Measurements from ENCODE around the gene NXPH4.

NXPH4 gene

DNA sequence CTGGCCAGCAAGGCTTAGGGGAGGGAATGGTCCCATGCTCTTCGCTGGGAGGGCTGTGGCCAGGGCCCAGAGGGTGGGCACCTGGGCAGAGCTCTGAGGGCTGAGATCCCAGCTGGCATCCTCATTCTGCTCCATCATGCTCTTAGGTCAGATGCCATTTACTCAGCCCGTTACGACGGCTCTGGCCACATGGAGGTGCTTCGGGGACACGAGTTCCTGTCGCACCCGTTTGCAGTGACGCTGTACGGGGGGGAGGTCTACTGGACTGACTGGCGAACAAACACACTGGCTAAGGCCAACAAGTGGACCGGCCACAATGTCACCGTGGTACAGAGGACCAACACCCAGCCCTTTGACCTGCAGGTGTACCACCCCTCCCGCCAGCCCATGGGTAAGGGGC, 38.4 kb upstream of the NXPH4 start:
- no peaks in the 10 kb centered on the region for H3K36me3 Mint-ChIP-seq (ENCODE audit: low read depth)

DNA sequence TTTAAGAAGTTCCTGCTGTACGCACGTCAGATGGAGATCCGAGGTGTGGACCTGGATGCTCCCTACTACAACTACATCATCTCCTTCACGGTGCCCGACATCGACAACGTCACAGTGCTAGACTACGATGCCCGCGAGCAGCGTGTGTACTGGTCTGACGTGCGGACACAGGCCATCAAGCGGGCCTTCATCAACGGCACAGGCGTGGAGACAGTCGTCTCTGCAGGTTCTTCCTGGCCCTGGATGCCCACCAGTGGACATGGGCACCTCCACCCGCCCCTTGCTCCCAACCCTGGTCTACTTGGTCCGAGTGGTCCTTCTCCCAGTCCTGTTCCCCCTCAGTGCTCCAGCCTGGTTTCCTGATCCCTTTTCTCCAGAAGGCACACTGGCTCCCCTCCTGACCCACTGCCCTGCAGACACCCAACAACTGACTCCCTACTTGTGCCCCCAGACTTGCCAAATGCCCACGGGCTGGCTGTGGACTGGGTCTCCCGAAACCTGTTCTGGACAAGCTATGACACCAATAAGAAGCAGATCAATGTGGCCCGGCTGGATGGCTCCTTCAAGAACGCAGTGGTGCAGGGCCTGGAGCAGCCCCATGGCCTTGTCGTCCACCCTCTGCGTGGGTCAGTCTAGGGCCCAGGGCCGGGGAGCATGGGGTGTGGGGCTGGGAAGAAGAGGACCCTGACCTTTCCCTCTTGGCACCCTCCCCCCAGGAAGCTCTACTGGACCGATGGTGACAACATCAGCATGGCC, 37.1 kb upstream of the NXPH4 start:
- DNase-seq, result no peak
- Mint-ChIP-seq H3K4me3 (no peak overlapping the region), H3K27me3 (no peaks in the 10 kb centered on the region), H3K9me3 (no peaks in the 10 kb centered on the region), H3K36me3 (ENCODE audit: low read depth) (no peaks in the 10 kb centered on the region), H3K27ac (no peak overlapping the region), H3K4me1 (ENCODE audit: low read depth) (peaks cover 1% of the 10 kb centered on the region)

More for the DNA sequence above, 38.4 kb upstream of the NXPH4 start:
- Mint-ChIP-seq H3K9me3 (no peaks in the 10 kb centered on the region), H3K27ac (no peak overlapping the region), H3K4me3 (no peak overlapping the region), H3K4me1 (ENCODE audit: low read depth) (peaks cover 1% of the 10 kb centered on the region), H3K27me3 (no peaks in the 10 kb centered on the region)
- no peak for DNase-seq

DNA sequence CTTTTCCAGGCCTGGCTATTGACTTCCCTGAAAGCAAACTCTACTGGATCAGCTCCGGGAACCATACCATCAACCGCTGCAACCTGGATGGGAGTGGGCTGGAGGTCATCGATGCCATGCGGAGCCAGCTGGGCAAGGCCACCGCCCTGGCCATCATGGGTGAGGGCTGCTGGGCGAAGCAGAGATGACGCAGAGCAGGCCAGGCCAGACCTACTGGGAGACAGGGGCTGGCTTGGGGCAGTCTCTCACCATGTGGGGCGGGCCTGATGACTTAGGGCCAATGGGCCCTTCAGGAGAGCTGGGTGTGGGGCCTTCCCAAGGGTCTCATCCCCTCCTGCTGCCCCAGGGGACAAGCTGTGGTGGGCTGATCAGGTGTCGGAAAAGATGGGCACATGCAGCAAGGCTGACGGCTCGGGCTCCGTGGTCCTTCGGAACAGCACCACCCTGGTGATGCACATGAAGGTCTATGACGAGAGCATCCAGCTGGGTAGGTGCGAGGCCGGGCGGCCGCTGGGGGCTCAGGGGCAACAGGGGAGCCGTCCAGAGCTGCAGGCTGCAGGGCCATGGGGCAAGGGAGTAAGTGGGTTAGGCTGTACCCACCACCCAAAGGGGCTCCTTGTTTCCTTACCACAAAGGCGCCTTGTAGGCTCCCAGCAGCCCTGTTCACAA, 36.1 kb upstream of the NXPH4 start:
- Mint-ChIP-seq H3K27ac (no peak overlapping the region), H3K9me3 (no peaks in the 10 kb centered on the region)

DNA sequence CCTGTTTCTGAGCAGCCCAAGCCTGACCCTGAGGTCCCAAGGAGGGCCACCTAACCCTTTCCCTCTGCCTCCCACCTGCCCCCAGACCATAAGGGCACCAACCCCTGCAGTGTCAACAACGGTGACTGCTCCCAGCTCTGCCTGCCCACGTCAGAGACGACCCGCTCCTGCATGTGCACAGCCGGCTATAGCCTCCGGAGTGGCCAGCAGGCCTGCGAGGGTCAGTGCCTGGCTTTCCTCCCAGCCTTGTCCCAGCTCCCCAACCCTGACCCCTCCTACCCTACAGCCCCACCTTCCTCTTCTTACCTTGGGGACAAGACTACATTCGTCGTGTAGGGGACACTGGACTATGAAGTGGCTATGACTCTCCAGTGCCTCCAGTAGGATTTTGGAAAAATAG, 35.5 kb upstream of the NXPH4 start:
- peaks cover 1% of the 10 kb centered on the region for H3K4me1 Mint-ChIP-seq (ENCODE audit: low read depth)
- no peaks in the 10 kb centered on the region for H3K36me3 Mint-ChIP-seq (ENCODE audit: low read depth)

More for the DNA sequence above, 36.1 kb upstream of the NXPH4 start:
- H3K36me3 Mint-ChIP-seq (ENCODE audit: low read depth), result no peaks in the 10 kb centered on the region
- no peak overlapping the region for H3K4me3 Mint-ChIP-seq
- H3K4me1 Mint-ChIP-seq (ENCODE audit: low read depth), result peaks cover 1% of the 10 kb centered on the region
- DNase-seq, result no peak
- no peaks in the 10 kb centered on the region for H3K27me3 Mint-ChIP-seq

DNA sequence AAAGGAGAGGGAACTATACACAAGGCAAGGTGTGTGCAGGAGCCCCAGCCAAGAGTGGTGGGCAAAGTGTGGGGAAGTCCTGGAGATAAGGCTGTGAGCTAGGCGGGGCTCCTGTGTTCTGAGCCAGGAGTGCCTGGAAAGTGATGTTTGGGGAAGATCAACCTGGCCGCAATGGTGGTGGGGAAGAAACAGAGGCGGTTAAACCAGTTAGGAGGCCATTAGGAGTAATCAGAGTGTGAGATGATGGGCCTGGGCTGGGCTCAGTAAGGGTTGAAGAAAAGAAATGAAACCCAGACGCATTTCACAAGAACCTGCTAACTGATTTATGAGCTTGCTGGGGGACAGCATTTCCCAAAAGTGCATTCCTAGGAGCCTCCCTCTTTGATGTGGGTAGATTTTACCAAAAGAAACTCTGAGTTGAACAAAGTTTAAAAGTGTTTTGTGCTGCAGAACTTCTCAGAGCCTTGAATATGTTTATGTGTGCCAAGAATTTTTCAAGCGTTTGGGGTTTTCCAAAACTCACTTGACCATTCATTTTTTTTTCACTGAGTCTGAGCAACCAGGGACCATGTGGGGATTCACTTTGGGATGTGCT, 34.9 kb upstream of the NXPH4 start:
- Mint-ChIP-seq H3K4me1 (ENCODE audit: low read depth) (peaks cover 1% of the 10 kb centered on the region), H3K4me3 (no peak overlapping the region), H3K27me3 (no peaks in the 10 kb centered on the region)

More for the DNA sequence above, 35.5 kb upstream of the NXPH4 start:
- Mint-ChIP-seq H3K4me3 (no peak overlapping the region), H3K27ac (no peak overlapping the region), H3K9me3 (no peaks in the 10 kb centered on the region), H3K27me3 (no peaks in the 10 kb centered on the region)
- DNase-seq, result no peak

DNA sequence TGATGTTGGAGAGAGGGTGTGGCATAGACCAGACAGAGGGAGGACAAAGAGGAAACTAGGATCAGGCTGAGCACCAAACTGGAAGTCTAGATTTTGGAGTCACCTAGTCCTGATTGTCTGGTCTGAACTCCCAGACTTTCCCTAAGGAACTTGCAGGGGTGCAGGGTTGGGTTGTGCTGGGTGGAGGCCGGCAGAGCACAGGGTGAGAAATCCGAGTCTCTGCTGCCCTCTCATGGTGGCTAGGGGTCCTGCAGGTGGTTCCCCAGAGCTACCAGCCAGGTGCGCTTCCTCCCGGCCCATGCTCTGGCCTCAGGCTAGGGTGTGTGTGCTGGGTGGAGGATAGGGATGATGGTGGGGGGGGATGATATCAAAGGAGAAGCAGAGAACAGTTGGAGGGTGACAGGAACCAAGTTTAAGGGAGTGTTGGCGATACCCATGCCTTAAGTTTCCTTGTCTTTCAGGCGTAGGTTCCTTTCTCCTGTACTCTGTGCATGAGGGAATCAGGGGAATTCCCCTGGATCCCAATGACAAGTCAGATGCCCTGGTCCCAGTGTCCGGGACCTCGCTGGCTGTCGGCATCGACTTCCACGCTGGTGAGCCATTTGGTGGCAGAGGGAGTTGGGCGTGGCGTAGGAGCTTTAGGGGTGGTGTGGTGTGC, 33.5 kb upstream of the NXPH4 start:
- no peak overlapping the region for H3K27ac Mint-ChIP-seq
- DNase-seq, result peak; percentile 88

More for the DNA sequence above, 34.9 kb upstream of the NXPH4 start:
- Mint-ChIP-seq H3K9me3 (no peaks in the 10 kb centered on the region), H3K36me3 (ENCODE audit: low read depth) (no peaks in the 10 kb centered on the region), H3K27ac (no peak overlapping the region)
- no peak for DNase-seq

DNA sequence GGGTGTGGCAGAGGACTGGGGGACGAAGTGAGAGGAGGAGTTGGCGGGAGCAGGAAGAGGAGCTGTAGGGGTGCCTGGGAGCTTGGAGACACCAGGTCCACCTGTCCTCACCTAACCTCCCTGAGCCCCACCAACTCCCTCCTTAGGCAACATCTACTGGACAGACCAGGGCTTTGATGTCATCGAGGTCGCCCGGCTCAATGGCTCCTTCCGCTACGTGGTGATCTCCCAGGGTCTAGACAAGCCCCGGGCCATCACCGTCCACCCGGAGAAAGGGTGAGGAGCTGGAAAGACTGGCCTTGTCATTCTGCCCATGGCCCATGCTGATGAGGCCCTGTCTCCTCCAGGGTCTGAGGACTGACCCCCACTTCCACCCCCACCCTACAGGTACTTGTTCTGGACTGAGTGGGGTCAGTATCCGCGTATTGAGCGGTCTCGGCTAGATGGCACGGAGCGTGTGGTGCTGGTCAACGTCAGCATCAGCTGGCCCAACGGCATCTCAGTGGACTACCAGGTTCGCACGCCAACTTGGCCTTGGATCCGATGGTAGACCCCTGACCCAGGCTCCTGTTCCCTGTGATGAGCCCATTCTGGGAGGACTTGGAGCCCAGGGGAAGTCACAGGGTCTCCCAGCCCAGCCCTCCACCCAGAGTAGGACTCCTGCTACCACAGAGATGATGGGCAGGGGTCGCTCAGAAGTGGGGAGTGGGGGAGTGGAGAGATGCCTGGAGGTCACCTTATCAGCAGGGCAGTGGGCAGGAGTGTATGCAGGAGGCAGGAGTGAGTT, 32.5 kb upstream of the NXPH4 start:
- DNase-seq, result no peak
- Mint-ChIP-seq H3K4me1 (ENCODE audit: low read depth) (peaks cover 1% of the 10 kb centered on the region), H3K27me3 (no peaks in the 10 kb centered on the region), H3K36me3 (ENCODE audit: low read depth) (no peaks in the 10 kb centered on the region), H3K4me3 (no peak overlapping the region), H3K9me3 (no peaks in the 10 kb centered on the region), H3K27ac (no peak overlapping the region)

More for the DNA sequence above, 33.5 kb upstream of the NXPH4 start:
- Mint-ChIP-seq H3K4me1 (ENCODE audit: low read depth) (peaks cover 1% of the 10 kb centered on the region), H3K36me3 (ENCODE audit: low read depth) (no peaks in the 10 kb centered on the region), H3K4me3 (no peak overlapping the region), H3K27me3 (no peaks in the 10 kb centered on the region), H3K9me3 (no peaks in the 10 kb centered on the region)

DNA sequence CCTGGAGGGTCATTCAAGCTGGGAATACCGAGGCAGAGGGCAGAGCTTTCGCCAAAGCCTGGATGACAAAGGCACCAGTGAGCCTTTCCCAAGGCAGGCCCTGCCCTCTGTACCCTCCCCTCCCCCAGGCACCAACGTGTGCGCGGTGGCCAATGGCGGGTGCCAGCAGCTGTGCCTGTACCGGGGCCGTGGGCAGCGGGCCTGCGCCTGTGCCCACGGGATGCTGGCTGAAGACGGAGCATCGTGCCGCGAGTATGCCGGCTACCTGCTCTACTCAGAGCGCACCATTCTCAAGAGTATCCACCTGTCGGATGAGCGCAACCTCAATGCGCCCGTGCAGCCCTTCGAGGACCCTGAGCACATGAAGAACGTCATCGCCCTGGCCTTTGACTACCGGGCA, 31.2 kb upstream of the NXPH4 start:
- Mint-ChIP-seq H3K4me1 (ENCODE audit: low read depth) (peaks cover 1% of the 10 kb centered on the region), H3K9me3 (no peaks in the 10 kb centered on the region), H3K27ac (no peak overlapping the region), H3K36me3 (ENCODE audit: low read depth) (no peaks in the 10 kb centered on the region), H3K27me3 (no peaks in the 10 kb centered on the region), H3K4me3 (no peak overlapping the region)
- DNase-seq, result no peak

DNA sequence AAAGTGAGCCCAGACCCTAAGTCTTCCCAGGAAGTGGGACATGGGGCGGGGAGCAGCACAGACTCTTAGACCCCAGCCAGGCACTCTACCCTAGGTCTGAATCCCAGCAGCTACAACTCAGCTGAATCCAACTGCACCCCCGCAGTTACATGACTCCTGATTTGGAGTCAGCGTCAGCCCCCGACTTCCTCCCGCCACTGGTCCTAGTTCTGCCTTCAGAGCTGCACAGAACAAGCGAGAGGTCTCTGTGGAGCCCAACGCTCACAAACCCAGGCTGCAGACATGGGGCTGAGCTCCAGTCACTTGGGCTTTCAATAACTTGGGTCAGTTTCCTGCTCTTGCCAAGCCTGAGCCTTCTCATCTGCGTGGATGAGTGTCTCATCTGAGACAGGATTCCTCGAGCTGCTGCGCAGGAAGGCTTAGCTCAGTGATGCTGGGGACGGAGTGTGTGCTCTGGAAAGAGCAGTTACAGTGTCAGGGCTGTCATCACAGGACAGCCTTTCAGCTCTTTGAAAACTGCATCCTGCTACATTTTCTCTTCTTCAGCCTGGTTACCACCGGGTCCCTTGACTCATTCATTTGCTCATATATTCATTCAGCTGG, 30.6 kb upstream of the NXPH4 start:
- DNase-seq, result no peak
- H3K4me3 Mint-ChIP-seq, result no peak overlapping the region
- H3K27ac Mint-ChIP-seq, result no peak overlapping the region
- no peaks in the 10 kb centered on the region for H3K36me3 Mint-ChIP-seq (ENCODE audit: low read depth)
- peaks cover 1% of the 10 kb centered on the region for H3K4me1 Mint-ChIP-seq (ENCODE audit: low read depth)
- no peaks in the 10 kb centered on the region for H3K27me3 Mint-ChIP-seq
- no peaks in the 10 kb centered on the region for H3K9me3 Mint-ChIP-seq

DNA sequence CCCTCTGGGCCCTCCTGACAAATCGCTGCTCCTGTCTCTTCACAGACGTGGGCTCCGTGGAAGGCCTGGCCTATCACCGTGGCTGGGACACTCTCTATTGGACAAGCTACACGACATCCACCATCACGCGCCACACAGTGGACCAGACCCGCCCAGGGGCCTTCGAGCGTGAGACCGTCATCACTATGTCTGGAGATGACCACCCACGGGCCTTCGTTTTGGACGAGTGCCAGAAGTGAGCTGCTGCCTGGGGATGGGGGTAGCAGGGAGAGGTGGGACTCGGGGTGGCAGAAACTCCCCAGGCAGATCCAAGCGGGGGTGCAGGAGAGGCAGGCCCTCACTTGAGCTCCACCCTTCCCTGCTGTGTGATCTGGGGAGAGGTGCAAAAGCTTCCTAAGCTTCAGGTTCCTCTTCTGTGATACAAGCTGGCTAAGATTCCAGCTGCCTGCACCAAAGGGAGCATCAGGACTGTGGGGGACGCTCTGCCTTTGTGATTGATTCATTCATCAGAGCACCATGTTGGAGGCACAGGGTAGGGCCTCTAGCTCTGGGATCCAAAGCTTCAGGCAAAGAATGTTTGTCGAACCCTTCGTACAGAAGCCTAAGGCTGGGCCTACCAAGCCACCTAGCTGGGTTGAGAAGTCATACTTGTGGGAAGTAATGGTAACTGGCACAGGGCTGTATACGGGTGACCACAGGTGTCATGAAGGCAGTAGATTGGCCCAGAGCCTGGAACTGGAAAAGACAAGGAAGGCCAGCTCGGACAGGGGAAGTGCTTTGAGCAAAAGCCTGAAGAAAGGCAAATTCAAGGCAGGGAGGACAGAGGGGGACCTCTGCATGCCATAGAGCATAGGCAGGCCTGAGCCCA, 29.1 kb upstream of the NXPH4 start:
- H3K27me3 Mint-ChIP-seq, result no peaks in the 10 kb centered on the region
- DNase-seq, result no peak
- peaks cover 1% of the 10 kb centered on the region for H3K4me1 Mint-ChIP-seq (ENCODE audit: low read depth)
- H3K36me3 Mint-ChIP-seq (ENCODE audit: low read depth), result no peaks in the 10 kb centered on the region
- no peak overlapping the region for H3K27ac Mint-ChIP-seq
- no peak overlapping the region for H3K4me3 Mint-ChIP-seq
- H3K9me3 Mint-ChIP-seq, result no peaks in the 10 kb centered on the region

DNA sequence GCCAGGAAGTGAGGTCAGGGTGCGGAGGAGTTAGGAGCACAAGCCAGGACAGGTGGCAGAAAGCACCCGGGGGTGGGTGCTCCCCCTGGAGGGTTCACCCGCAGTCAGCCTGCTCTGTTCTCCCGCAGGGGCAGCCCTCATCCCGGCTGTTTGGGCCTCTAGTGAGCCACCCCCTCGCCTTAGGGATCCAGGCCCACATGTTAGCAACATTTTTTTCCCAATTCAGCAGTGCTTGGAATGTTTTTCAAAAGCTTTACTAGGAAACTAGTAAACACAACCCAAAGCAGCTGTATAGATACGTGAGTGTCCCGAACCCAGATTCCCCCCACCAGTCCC, 28.5 kb upstream of the NXPH4 start:
- DNase-seq, result no peak
- H3K9me3 Mint-ChIP-seq, result no peaks in the 10 kb centered on the region
- no peak overlapping the region for H3K4me3 Mint-ChIP-seq
- no peaks in the 10 kb centered on the region for H3K27me3 Mint-ChIP-seq
- no peak overlapping the region for H3K27ac Mint-ChIP-seq
- no peaks in the 10 kb centered on the region for H3K36me3 Mint-ChIP-seq (ENCODE audit: low read depth)
- no peaks in the 10 kb centered on the region for H3K4me1 Mint-ChIP-seq (ENCODE audit: low read depth)

DNA sequence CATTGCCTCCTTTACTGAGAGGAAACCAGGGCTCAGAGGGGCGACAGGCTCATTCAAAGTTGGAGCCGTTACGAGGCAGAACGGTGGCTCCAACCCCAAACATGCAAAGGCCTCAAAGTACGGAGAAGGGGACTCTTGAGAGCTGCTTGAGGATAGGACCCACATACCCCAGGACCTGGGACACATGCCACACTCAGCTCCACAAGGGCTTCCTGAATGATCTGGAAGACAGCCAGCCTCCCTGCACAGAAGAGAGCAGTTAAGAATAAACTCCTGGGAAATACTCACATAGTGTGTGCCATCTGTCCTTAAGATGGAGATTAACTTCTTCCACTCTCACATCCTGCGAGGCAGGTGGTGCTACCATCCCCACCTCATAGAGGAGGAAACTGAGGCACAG, 26.6 kb upstream of the NXPH4 start:
- Mint-ChIP-seq H3K36me3 (ENCODE audit: low read depth) (no peaks in the 10 kb centered on the region), H3K27me3 (no peaks in the 10 kb centered on the region), H3K27ac (no peak overlapping the region), H3K4me3 (no peak overlapping the region), H3K9me3 (no peaks in the 10 kb centered on the region), H3K4me1 (ENCODE audit: low read depth) (no peaks in the 10 kb centered on the region)
- no peak for DNase-seq

DNA sequence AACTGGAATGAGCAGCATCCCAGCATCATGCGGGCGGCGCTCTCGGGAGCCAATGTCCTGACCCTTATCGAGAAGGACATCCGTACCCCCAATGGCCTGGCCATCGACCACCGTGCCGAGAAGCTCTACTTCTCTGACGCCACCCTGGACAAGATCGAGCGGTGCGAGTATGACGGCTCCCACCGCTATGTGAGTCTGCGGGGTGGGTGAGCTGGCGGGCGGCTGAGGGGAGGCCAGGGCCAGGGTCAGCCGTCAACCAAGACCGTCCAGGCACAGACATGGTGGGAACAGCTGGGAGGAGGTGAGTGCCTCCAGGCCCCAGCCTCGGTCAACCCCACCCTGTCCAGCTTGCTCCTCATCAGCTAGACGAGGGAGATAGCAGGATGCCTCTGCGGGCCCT, 25.8 kb upstream of the NXPH4 start:
- no peak for DNase-seq
- Mint-ChIP-seq H3K27ac (no peak overlapping the region), H3K27me3 (no peaks in the 10 kb centered on the region), H3K36me3 (ENCODE audit: low read depth) (no peaks in the 10 kb centered on the region), H3K9me3 (no peaks in the 10 kb centered on the region), H3K4me3 (no peak overlapping the region), H3K4me1 (ENCODE audit: low read depth) (no peaks in the 10 kb centered on the region)

Measured in activated T-cell treated with anti-CD3 and anti-CD28 coated beads, Interleukin-2, amount 50 U/mL, for 24 hours (primary cell).